BJ (cell line): ENCODE data around the gene DAB1. TPM values are rescaled to one million over a fixed set of nuclear protein-coding genes. Genes with fewer than 3 reads are reported as not detected.

Experiments
- CTCF ChIA-PET: fragments of 350-600 bp; formaldehyde crosslinking; extraction: SDS; loops from one replicate; lab custom pipeline; 2021; ENCODE audit warnings: antibody characterized with exemption, inconsistent platforms; lab: Yijun Ruan, JAX
- POLR2A ChIA-PET: fragments of 300-600 bp; sonication (Branson Sonifier 250); formaldehyde crosslinking; extraction: SDS; loops from one replicate; lab custom pipeline; 2021; ENCODE audit warnings: antibody characterized with exemption; lab: Charles Lee
- DNase-seq: peaks from one replicate; pipeline ENCODE4 v3.0.0-alpha.2; 2011; ENCODE audit warnings: low read depth
- H3K27me3 ChIP-seq: 2 replicates; pipeline ENCODE4 v1.6.0; 2011; ENCODE audit warnings: low read length; ENCODE audit not compliant: control insufficient read depth, insufficient read depth
- H3K36me3 ChIP-seq: 2 replicates; pipeline ENCODE4 v1.5.1; 2011; ENCODE audit warnings: low read length; ENCODE audit not compliant: control insufficient read depth, insufficient read depth
- H3K4me3 ChIP-seq: 2 replicates; pipeline ENCODE4 v1.5.1; 2011; ENCODE audit warnings: low read depth, mild to moderate bottlenecking, control low read depth, low read length
- CTCF ChIP-seq: IDR thresholded peaks from 2 replicates; pipeline ENCODE4 v1.5.1; 2011; ENCODE audit warnings: low read depth, mild to moderate bottlenecking, control low read depth, inconsistent platforms, low read length, moderate library complexity; ENCODE audit not compliant: insufficient read depth
- polyA plus RNA-seq: library from polyadenylated mRNA; depleted of rRNA; stranded (reverse); fragments of >200 nt; gene quantifications from 2 replicates; pipeline ENCODE4 v1.2.3, GENCODE V29; 2011

Gene DAB1
- polyA plus RNA-seq, 1 experiment, result 0.91 TPM

DNA sequence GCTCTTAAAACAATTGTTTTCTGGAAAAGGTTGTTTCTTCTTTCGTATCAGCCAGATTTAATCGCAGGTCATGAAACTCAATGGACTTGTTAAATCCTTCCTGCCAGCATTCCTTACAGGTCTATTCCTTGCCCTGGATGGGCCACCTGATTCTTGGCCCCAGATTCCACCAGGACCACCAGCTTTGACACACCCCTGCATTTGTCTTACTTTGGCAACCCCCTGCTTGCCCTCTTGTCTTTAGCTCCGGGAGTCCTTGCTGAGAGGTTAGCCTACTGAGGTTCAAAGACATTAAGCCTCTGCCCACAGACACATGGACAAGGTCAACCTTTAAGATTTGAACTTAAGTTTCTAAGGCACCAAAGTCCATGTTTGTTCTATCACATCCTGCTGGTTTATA lies 27.1 kb upstream of the DAB1 start:
- H3K27me3 ChIP-seq, result 0 out of 2 replicates have a peak, but pooled peaks cover 1% of the 10 kb centered on the region
- no peak overlapping the region for H3K4me3 ChIP-seq
- POLR2A ChIA-PET, result no interaction called here
- CTCF ChIA-PET, result no interaction called here
- DNase-seq, result no peak
- no peak for TF ChIP-seq CTCF
- H3K36me3 ChIP-seq, result no peaks in the 10 kb centered on the region

GRCh38 chr1:57447551-57447950 lies 23.7 kb upstream of the DAB1 start:
- ChIA-PET POLR2A (no interaction called here), CTCF (interaction anchor here (1.1 kb wide), 1 partner anchor 9 kb away, joined by 3 read pairs; no protein-coding TSS in a partner anchor)
- no peak for DNase-seq
- no peak overlapping the region for H3K4me3 ChIP-seq
- H3K36me3 ChIP-seq, result no peaks in the 10 kb centered on the region
- H3K27me3 ChIP-seq, result no peaks in the 10 kb centered on the region
- TF ChIP-seq CTCF, result no peak

DNA sequence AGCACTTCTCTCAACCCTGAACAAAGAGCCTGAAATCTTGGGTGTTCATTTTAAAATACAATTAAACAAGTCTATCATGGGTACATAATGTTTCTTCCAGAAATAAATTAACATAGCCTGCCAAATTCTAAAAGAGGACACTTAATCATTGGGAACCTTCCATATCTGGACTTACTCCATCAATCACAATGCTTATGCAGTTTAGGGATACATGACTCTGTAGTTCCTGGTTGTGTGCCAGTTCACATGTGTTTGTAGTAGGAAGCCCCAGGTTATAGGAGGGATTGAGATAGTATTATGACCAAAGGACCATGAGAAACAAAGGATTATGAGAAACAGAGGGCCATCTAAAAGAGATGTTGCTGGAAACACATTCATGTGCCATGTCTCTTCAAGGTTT lies 19.1 kb upstream of the DAB1 start:
- TF ChIP-seq CTCF, result no peak
- no peak for DNase-seq
- Histone ChIP-seq H3K27me3 (no peaks in the 10 kb centered on the region), H3K36me3 (no peaks in the 10 kb centered on the region), H3K4me3 (no peak overlapping the region)
- ChIA-PET POLR2A (no interaction called here), CTCF (no interaction called here)

DNA sequence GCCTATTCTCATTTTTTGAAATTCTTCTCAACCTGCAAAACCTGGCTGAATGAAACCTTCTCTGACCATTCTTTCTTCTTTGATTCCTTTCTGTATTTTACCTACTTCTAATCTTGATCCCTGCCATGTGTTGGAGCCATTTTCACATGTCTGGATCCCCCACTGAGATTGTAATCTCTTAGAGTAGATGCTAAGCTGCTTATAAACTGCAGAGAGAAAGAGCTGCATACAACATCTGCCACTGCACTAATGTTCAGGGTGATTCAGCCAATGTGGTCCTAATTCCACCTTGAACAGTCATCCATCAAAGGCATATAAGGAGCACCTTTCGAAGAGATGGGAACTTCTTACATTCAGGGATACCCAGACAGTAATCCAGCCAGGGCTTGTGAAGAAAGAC lies 16.2 kb upstream of the DAB1 start:
- no peak for TF ChIP-seq CTCF
- CTCF ChIA-PET, result no interaction called here
- POLR2A ChIA-PET, result no interaction called here

GRCh38 chr1:57431400-57431799 lies 7.5 kb upstream of the DAB1 start:
- CTCF ChIA-PET, result interaction anchor here (0.6 kb wide), 1 partner anchor 9 kb away, joined by 3 read pairs; no protein-coding TSS in a partner anchor
- POLR2A ChIA-PET, result interaction anchor here (0.6 kb wide), 1 partner anchor 20 kb away, joined by 12 read pairs; no protein-coding TSS in a partner anchor
- no peaks in the 10 kb centered on the region for H3K36me3 ChIP-seq

More for the DNA sequence above, 16.2 kb upstream of the DAB1 start:
- Histone ChIP-seq H3K36me3 (no peaks in the 10 kb centered on the region), H3K27me3 (no peaks in the 10 kb centered on the region), H3K4me3 (no peak overlapping the region)
- DNase-seq, result no peak

More at GRCh38 chr1:57431400-57431799, 7.5 kb upstream of the DAB1 start:
- no peak for TF ChIP-seq CTCF
- no peak for DNase-seq
- no peak overlapping the region for H3K4me3 ChIP-seq
- no peaks in the 10 kb centered on the region for H3K27me3 ChIP-seq
